ENCODE results near the gene SLCO2B1.

DNA sequence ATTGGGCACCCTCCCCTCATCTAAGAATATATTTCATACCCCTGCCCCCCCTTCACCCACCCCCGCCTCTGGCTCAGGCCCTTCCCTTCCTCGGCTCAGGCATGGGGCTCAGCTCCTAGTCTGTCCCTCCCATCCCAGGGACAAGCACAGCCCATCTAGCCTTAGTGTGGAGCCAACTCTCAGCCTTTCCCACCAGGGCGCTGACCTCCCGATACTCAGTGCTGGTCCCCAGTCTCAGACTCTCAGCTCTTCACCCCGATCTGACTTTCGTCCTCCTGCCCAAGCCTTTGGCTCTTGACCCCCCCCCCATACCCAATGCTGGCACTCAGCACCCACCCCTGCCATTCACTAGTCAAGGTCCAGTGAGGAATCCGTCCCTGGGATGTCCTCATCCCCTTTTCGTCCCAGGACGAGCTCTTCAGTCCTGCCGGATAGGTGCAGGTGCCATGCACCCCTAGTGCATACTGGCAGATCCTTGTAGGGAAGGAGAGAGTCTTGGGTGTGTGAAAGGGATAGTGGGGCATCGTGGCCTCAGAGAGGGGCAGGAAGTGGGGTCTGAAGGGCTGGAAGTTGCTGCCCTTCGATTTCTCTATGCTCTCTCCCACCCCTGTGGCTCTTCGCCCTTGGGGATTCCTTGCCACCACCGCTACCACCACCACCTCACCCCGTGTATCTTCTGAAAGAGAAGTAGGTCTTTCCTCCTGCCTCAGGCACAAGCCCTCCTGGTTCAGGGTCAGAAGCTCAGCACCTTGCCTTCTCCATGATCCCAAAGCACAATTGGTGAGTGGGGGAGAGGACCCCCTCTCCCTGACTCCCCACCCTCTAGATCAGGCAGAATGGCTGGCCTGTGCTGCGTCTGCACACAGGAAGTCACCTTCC lies 92.1 kb downstream of the SLCO2B1 start:
- TF ChIP-seq, protein P1, sequence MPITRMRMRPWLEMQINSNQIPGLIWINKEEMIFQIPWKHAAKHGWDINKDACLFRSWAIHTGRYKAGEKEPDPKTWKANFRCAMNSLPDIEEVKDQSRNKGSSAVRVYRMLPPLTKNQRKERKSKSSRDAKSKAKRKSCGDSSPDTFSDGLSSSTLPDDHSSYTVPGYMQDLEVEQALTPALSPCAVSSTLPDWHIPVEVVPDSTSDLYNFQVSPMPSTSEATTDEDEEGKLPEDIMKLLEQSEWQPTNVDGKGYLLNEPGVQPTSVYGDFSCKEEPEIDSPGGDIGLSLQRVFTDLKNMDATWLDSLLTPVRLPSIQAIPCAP (CRISPR knock-in tag; IDR thresholded peaks at IDR 0.05): no peak
- TF ChIP-seq, protein P2, sequence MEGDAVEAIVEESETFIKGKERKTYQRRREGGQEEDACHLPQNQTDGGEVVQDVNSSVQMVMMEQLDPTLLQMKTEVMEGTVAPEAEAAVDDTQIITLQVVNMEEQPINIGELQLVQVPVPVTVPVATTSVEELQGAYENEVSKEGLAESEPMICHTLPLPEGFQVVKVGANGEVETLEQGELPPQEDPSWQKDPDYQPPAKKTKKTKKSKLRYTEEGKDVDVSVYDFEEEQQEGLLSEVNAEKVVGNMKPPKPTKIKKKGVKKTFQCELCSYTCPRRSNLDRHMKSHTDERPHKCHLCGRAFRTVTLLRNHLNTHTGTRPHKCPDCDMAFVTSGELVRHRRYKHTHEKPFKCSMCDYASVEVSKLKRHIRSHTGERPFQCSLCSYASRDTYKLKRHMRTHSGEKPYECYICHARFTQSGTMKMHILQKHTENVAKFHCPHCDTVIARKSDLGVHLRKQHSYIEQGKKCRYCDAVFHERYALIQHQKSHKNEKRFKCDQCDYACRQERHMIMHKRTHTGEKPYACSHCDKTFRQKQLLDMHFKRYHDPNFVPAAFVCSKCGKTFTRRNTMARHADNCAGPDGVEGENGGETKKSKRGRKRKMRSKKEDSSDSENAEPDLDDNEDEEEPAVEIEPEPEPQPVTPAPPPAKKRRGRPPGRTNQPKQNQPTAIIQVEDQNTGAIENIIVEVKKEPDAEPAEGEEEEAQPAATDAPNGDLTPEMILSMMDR (IDR thresholded peaks at IDR 0.05): no peak
- TF ChIP-seq ZNF416 (CRISPR knock-in tag; IDR thresholded peaks at IDR 0.05): no peak
- TF ChIP-seq, protein P3, sequence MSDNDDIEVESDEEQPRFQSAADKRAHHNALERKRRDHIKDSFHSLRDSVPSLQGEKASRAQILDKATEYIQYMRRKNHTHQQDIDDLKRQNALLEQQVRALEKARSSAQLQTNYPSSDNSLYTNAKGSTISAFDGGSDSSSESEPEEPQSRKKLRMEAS (CRISPR knock-in tag; IDR thresholded peaks at IDR 0.05): no peak
- TF ChIP-seq, protein P4, sequence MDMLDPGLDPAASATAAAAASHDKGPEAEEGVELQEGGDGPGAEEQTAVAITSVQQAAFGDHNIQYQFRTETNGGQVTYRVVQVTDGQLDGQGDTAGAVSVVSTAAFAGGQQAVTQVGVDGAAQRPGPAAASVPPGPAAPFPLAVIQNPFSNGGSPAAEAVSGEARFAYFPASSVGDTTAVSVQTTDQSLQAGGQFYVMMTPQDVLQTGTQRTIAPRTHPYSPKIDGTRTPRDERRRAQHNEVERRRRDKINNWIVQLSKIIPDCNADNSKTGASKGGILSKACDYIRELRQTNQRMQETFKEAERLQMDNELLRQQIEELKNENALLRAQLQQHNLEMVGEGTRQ (CRISPR knock-in tag; IDR thresholded peaks at IDR 0.05): no peak
- no peak for TF ChIP-seq NFYB (CRISPR knock-in tag; conservative IDR thresholded peaks at IDR 0.05; ENCODE audit: low read depth)
- TF ChIP-seq CREM (CRISPR knock-in tag; IDR thresholded peaks at IDR 0.05): no peak
- no peak for TF ChIP-seq ZNF138 (CRISPR knock-in tag; conservative IDR thresholded peaks at IDR 0.05)
- TF ChIP-seq, protein P5, sequence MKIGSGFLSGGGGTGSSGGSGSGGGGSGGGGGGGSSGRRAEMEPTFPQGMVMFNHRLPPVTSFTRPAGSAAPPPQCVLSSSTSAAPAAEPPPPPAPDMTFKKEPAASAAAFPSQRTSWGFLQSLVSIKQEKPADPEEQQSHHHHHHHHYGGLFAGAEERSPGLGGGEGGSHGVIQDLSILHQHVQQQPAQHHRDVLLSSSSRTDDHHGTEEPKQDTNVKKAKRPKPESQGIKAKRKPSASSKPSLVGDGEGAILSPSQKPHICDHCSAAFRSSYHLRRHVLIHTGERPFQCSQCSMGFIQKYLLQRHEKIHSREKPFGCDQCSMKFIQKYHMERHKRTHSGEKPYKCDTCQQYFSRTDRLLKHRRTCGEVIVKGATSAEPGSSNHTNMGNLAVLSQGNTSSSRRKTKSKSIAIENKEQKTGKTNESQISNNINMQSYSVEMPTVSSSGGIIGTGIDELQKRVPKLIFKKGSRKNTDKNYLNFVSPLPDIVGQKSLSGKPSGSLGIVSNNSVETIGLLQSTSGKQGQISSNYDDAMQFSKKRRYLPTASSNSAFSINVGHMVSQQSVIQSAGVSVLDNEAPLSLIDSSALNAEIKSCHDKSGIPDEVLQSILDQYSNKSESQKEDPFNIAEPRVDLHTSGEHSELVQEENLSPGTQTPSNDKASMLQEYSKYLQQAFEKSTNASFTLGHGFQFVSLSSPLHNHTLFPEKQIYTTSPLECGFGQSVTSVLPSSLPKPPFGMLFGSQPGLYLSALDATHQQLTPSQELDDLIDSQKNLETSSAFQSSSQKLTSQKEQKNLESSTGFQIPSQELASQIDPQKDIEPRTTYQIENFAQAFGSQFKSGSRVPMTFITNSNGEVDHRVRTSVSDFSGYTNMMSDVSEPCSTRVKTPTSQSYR (CRISPR knock-in tag; IDR thresholded peaks at IDR 0.05): no peak
- TF ChIP-seq, protein P6, sequence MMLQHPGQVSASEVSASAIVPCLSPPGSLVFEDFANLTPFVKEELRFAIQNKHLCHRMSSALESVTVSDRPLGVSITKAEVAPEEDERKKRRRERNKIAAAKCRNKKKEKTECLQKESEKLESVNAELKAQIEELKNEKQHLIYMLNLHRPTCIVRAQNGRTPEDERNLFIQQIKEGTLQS (CRISPR knock-in tag; conservative IDR thresholded peaks at IDR 0.05): no peak
- TF ChIP-seq, protein P7, sequence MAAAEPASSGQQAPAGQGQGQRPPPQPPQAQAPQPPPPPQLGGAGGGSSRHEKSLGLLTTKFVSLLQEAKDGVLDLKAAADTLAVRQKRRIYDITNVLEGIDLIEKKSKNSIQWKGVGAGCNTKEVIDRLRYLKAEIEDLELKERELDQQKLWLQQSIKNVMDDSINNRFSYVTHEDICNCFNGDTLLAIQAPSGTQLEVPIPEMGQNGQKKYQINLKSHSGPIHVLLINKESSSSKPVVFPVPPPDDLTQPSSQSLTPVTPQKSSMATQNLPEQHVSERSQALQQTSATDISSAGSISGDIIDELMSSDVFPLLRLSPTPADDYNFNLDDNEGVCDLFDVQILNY (CRISPR knock-in tag; IDR thresholded peaks at IDR 0.05): no peak
- no peak for TF ChIP-seq FOXK1 (CRISPR knock-in tag; IDR thresholded peaks at IDR 0.05)
